Tibial nerve (tissue), 3 donors: Measurements from ENCODE around the gene TTC7B.

Experiments used
- CTCF ChIP-seq, 5 experiments: fragments of 200-600 bp in 3 of 5; fragments of 450-650 bp in 2 of 5; sonication (generic) in 3 of 5; IDR thresholded peaks; one replicate each; pipeline ENCODE4 v1.5.1; 2016 to 2019; ENCODE audit warnings: antibody characterized with exemption in 5 of 5, mild to moderate bottlenecking in 3 of 5, moderate library complexity in 2 of 5
- POLR2A ChIP-seq, 2 donors: fragments of 450-650 bp; IDR thresholded peaks; one replicate each; pipeline ENCODE4 v1.6.1; 2017; ENCODE audit warnings: antibody characterized with exemption in 2 of 2, mild to moderate bottlenecking in 2 of 2, moderate library complexity in 2 of 2

GRCh38 chr14:90614696-90615516 is 201.3 kb downstream of the TTC7B start:
- TF ChIP-seq CTCF (IDR thresholded peaks at IDR 0.05), result no peak
- no peak for TF ChIP-seq POLR2A (IDR thresholded peaks at IDR 0.05)
